WI38 (cell line): ENCODE measurements around the gene TTPAL.
"Not testable (repeated sequence)": the region's sequence is repeated elsewhere in the genome, so short reads cannot be mapped to it uniquely, and the experiment has no call there.

Experiments used
- H3K4me3 ChIP-seq: 2 replicates; pipeline ENCODE4 v1.5.1; 2011; ENCODE audit warnings: low read depth, mild to moderate bottlenecking, control low read depth, low read length
- CTCF ChIP-seq: IDR thresholded peaks from 2 replicates; pipeline ENCODE4 v1.5.1; 2012; ENCODE audit warnings: low read depth, mild to moderate bottlenecking, control low read depth, low read length

TTPAL gene

GRCh38 chr20:44471481-44471882 lies 4.2 kb upstream of the TTPAL start:
- no peak overlapping the region for H3K4me3 ChIP-seq
- no peak for TF ChIP-seq CTCF

GRCh38 chr20:44472283-44472682 lies 3.4 kb upstream of the TTPAL start:
- H3K4me3 ChIP-seq: not testable (repeated sequence)

- no peak for TF ChIP-seq CTCF
- peak overlapping the region; percentile 92 for H3K4me3 ChIP-seq
Measured at GRCh38 chr20:44475372-44475693, 341 bp upstream of the TTPAL start.

- no peak overlapping the region for H3K4me3 ChIP-seq
- no peak for TF ChIP-seq CTCF
Measured at GRCh38 chr20:44477151-44477550, 1.5 kb downstream of the TTPAL start.

- H3K4me3 ChIP-seq: no peak overlapping the region
- no peak for TF ChIP-seq CTCF
Measured at GRCh38 chr20:44478206-44478605, 2.5 kb downstream of the TTPAL start.

GRCh38 chr20:44479643-44480042 lies 4.0 kb downstream of the TTPAL start:
- no peak for TF ChIP-seq CTCF
- no peak overlapping the region for H3K4me3 ChIP-seq

GRCh38 chr20:44480097-44480496 lies 4.4 kb downstream of the TTPAL start:
- H3K4me3 ChIP-seq: no peak overlapping the region
- no peak for TF ChIP-seq CTCF

GRCh38 chr20:44481719-44482416 lies 6.2 kb downstream of the TTPAL start:
- no peak for TF ChIP-seq CTCF
- no peak overlapping the region for H3K4me3 ChIP-seq
